22Rv1 (cell line): ENCODE data around the gene PRPF18.

ENCODE experiments used
- H3K27ac ChIP-seq: fragments of 450-650 bp; 2 replicates; pipeline ENCODE4 v1.5.1; 2017
- ZFX ChIP-seq: fragments of 450-650 bp; IDR thresholded peaks from 2 replicates; pipeline ENCODE4 v1.6.1; 2017; ENCODE audit warnings: antibody characterized with exemption, borderline replicate concordance
- TF ChIP-seq, protein P1 (sequence below): fragments of 450-650 bp; IDR thresholded peaks from 2 replicates; pipeline ENCODE4 v1.5.1; 2017; ENCODE audit warnings: mild to moderate bottlenecking

Gene PRPF18

DNA sequence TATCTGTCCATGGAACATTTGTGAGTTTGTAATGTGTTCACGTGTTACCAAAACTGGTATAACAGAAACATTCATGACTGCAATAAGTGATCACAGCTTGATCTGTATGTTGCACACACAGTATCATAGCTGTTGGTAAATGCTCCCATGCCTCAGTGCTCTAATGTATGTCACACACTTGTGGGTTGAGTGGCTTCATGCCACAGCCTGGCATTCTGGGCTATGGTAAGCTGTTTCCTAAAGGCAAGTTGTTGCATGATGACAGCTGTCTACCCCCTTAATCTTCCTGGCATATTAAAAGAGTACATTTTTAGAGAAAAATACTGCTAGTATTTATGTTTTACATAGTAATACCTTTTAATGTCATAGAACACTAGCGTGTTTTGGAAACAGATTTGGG lies 35.2 kb downstream of the PRPF18 start:
- no peak overlapping the region for H3K27ac ChIP-seq
- TF ChIP-seq, protein P1, sequence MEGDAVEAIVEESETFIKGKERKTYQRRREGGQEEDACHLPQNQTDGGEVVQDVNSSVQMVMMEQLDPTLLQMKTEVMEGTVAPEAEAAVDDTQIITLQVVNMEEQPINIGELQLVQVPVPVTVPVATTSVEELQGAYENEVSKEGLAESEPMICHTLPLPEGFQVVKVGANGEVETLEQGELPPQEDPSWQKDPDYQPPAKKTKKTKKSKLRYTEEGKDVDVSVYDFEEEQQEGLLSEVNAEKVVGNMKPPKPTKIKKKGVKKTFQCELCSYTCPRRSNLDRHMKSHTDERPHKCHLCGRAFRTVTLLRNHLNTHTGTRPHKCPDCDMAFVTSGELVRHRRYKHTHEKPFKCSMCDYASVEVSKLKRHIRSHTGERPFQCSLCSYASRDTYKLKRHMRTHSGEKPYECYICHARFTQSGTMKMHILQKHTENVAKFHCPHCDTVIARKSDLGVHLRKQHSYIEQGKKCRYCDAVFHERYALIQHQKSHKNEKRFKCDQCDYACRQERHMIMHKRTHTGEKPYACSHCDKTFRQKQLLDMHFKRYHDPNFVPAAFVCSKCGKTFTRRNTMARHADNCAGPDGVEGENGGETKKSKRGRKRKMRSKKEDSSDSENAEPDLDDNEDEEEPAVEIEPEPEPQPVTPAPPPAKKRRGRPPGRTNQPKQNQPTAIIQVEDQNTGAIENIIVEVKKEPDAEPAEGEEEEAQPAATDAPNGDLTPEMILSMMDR: no peak
- TF ChIP-seq ZFX: no peak

DNA sequence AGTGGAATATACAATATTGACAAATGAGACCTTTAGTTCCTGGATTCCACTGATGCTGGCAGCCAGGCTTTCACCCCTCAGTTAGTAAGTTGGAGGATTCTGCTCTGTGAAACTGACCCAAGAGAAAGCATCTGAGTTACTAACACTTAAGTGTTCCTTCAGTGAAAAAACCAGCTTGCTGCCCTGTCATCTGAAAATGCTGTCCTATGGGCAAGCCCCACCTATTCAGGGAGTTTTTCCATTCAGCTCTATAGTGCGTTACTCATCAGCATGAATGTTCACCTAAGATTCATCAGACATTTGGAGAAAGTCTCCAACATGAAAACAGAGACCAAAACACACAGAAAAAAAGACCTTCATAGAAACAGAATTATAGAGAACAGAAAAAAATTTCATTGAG lies 37.9 kb downstream of the PRPF18 start:
- TF ChIP-seq, protein P1: no peak
- TF ChIP-seq ZFX: no peak

DNA sequence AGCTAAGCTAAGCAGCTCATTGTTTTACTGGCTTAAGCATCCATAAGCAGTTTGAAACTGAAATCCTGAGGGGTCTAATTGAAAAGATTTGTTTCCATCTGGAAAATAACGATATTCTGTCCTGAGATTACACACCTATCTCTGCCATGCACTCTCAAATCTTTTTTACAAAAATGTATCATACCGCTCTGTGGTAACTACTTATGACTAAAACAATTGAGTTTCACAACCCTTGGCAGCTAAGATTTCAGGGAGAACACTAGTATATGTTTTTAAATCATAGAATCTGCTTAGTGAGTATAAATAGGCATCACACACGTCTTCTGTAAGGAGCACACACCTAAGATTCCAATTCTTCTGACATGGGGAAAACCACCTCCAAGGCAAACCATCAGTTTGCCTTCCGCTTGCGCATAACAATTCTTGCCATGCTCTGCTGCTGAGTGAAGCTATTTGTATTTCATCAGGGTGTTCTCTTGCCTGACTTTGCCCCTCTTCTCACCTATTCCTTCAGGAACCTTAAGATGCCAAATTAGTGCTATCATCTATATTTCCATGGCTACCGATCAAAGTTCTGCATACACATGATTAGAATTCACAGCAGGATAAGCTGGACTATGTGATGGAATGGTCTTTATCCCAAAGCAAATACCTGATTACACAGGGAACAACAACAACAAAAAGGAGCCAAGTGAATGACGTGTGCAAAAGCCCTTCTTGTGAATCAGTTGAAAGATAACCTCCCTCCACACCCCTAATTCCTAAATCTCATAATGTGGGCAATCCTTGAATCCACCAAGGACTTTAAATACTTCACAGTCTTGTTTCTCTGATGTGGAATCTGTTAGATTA lies 40.9 kb downstream of the PRPF18 start:
- no peak for TF ChIP-seq ZFX
- TF ChIP-seq, protein P1: no peak
- H3K27ac ChIP-seq: no peak overlapping the region

More for the DNA sequence above, 37.9 kb downstream of the PRPF18 start:
- H3K27ac ChIP-seq: no peak overlapping the region

DNA sequence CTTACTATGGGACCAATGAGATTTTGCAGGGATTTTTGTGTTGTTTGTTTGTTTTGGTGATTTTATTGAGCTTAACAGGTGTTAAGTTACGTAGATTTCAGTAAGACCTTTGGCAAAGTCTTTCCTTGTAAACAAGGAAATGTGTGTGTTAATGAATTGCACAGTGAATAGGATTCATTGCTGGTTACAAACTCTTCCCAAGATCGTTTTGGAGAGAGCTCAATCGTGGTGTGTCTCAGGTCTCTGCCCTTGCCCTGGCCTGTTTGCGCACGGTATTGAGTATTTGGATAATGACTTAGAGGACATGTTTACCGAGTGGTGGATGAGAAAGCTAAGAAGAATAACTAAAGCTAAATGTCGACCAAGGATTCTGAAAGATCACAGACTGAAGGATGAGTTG lies 41.9 kb downstream of the PRPF18 start:
- H3K27ac ChIP-seq: no peak overlapping the region
- no peak for TF ChIP-seq ZFX
- TF ChIP-seq, protein P1: no peak

DNA sequence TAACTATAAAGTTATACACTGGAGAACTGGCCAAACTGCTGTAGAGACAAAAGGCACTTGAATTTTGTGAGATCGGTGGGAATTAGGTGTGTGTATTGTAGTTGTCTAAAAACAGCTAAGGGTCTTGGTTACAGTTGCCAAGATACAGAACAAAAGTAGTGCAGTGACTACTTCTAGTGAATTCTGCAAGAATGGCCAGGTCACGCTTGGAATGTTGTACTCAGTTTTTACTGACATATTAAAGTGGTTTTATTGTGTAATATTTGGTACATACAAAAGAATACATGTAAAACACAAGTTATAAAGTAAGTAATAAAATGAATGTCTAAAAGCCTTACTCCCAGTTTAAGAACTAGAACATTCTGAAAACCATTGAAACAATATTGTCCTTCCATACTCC lies 42.4 kb downstream of the PRPF18 start:
- no peak overlapping the region for H3K27ac ChIP-seq
- TF ChIP-seq, protein P1: no peak
- no peak for TF ChIP-seq ZFX

DNA sequence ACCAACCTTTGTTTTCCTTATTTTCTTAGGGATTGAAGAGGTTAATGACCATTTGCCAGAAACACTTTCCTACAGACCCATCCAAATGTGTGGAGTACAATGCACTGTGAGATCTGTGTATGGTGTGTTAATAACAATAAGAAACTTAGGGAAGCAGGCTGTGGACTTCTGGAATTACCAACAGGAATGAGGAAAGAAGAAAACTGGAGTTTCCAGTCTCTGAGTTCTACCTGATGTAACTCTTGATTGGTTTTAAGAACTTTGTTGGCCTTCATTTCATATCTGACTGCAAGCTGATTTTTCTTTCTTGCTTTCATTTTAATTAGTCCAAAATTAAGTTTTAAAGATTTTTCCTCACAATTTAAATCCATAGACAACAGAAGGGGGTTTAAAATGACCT lies 43.5 kb downstream of the PRPF18 start:
- H3K27ac ChIP-seq: no peak overlapping the region
- TF ChIP-seq, protein P1: no peak
- TF ChIP-seq ZFX: no peak

DNA sequence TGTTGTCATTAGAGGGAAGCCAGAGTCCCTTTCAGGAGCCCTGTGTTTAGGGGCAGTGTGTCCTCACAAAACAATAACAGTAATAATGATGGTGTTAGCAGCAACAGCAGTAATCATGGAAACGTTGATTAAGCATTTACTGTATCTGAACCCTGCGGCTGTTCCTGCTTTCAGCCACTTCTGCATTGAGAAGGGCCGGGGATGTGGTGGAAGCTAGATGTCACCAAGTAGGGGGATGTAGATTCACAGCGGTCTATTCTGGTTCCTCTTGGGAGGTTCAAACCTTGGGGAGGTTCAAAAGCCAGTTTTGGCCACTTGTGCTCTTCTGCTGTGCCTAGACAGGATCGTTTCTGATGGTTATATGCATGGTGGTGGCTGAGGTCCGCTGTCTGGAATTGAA lies 44.8 kb downstream of the PRPF18 start:
- no peak for TF ChIP-seq ZFX
- TF ChIP-seq, protein P1: no peak
- H3K27ac ChIP-seq: no peak overlapping the region
